H1 (cell line): ENCODE measurements around the gene CTIF. TPM values are rescaled to one million over a fixed set of nuclear protein-coding genes. Genes with fewer than 3 reads are reported as not detected.

Source experiments
- CTCF ChIA-PET: fragments of 300-600 bp; sonication (Branson Sonifier 250); formaldehyde crosslinking; loops from one replicate; lab custom pipeline; 2021; ENCODE audit not compliant: partially characterized antibody; lab: Charles Lee
- POLR2A ChIA-PET: fragments of 300-600 bp; sonication (Branson Sonifier 250); formaldehyde crosslinking; loops from one replicate; lab custom pipeline; 2021; ENCODE audit warnings: inconsistent platforms; ENCODE audit not compliant: partially characterized antibody; lab: Charles Lee
- DNase-seq, 2 experiments: peaks; one replicate each; pipeline versions ENCODE4 v3.0.0 to v3.0.0-alpha.2; 2010 to 2022; ENCODE audit warnings: low spot score in 2 of 2, low read depth in 1 of 2, mixed read lengths in 1 of 2
- FAIRE-seq: peaks from 2 replicates; lab custom pipeline; 2011; peaks lifted over from hg19 to GRCh38; lab: Jason Lieb, UNC
- H2AFZ ChIP-seq: 2 replicates; pipeline ENCODE4 v1.8.1; 2012; ENCODE audit warnings: low read length, inconsistent platforms
- H2AK5ac ChIP-seq: 2 replicates; pipeline ENCODE4 v1.6.1; 2013; ENCODE audit warnings: low read depth, low read length
- H2BK120ac ChIP-seq: replicated peaks from 2 replicates; pipeline ENCODE3; 2013; ENCODE audit warnings: low read depth, low read length, inconsistent platforms
- H2BK12ac ChIP-seq: 2 replicates; pipeline ENCODE4 v1.6.1; 2013; ENCODE audit warnings: low read depth, low read length
- H2BK15ac ChIP-seq: 2 replicates; pipeline ENCODE4 v1.6.1; 2013; ENCODE audit warnings: low read length
- H2BK20ac ChIP-seq: 2 replicates; pipeline ENCODE4 v1.6.1; 2013; ENCODE audit warnings: low read length
- H2BK5ac ChIP-seq: 2 replicates; pipeline ENCODE4 v1.6.1; 2013; ENCODE audit warnings: low read depth, low read length
- H3K14ac ChIP-seq: 2 replicates; pipeline ENCODE4 v1.6.1; 2013; ENCODE audit warnings: inconsistent platforms; ENCODE audit not compliant: insufficient read length
- H3K18ac ChIP-seq: 2 replicates; pipeline ENCODE4 v1.6.1; 2013; ENCODE audit warnings: low read length; ENCODE audit errors: extremely low read depth
- H3K23ac ChIP-seq: 2 replicates; pipeline ENCODE4 v1.6.1; 2013; ENCODE audit warnings: inconsistent platforms; ENCODE audit not compliant: insufficient read length
- H3K23me2 ChIP-seq: 2 replicates; pipeline ENCODE4 v1.6.1; 2013; ENCODE audit warnings: low read depth, low read length
- H3K27ac ChIP-seq: 2 replicates; pipeline ENCODE4 v1.6.1; 2011; ENCODE audit warnings: low read depth, low read length, inconsistent platforms
- H3K27me3 ChIP-seq, 4 experiments: replicated peaks in 1 of 4; 1 replicate in 1 of 4; 2 replicates in 3 of 4; pipeline versions ENCODE4 v1.6.1 to v1.8.1; 2011 to 2013; ENCODE audit warnings: low read length in 3 of 4, mild to moderate bottlenecking in 3 of 4, inconsistent platforms in 2 of 4, mixed read lengths in 2 of 4, moderate library complexity in 1 of 4; ENCODE audit not compliant: control insufficient read depth in 3 of 4, insufficient read depth in 3 of 4; ENCODE audit errors: extremely low read depth in 1 of 4
- H3K36me3 ChIP-seq, 4 experiments: 2 replicates each; pipeline versions ENCODE4 v1.6.1 to v1.8.1; 2011 to 2013; ENCODE audit warnings: mild to moderate bottlenecking in 4 of 4, low read length in 3 of 4, moderate library complexity in 2 of 4, control low read depth in 1 of 4, inconsistent platforms in 1 of 4; ENCODE audit not compliant: insufficient read depth in 4 of 4, control insufficient read depth in 2 of 4
- H3K4ac ChIP-seq: replicated peaks from 2 replicates; pipeline ENCODE3; 2013; ENCODE audit warnings: low read length, low read depth, mixed read lengths, inconsistent platforms; ENCODE audit not compliant: insufficient read length
- H3K4me1 ChIP-seq, 4 experiments: replicated peaks in 1 of 4; 1 replicate in 1 of 4; 2 replicates in 3 of 4; pipeline versions ENCODE4 v1.6.1 to v1.8.1; 2011 to 2013; ENCODE audit warnings: low read length in 3 of 4, inconsistent platforms in 2 of 4, mixed read lengths in 1 of 4; ENCODE audit not compliant: insufficient read depth in 4 of 4, control insufficient read depth in 3 of 4
- H3K4me2 ChIP-seq, 2 experiments: 2 replicates each; pipeline versions ENCODE4 v1.6.1 to v1.8.1; 2011 to 2013; ENCODE audit warnings: low read depth in 2 of 2, low read length in 2 of 2, control low read depth in 1 of 2, inconsistent platforms in 1 of 2, mild to moderate bottlenecking in 1 of 2; ENCODE audit not compliant: insufficient read depth in 1 of 2
- H3K4me3 ChIP-seq, 4 experiments: fragments of 200-600, 300-600 bp in 1 of 4; sonication (generic), shearing (Covaris generic), sonication (Bioruptor Twin) in 1 of 4; 2 replicates each; pipeline versions ENCODE4 v1.5.1 to v1.8.1; 2011 to 2016; ENCODE audit warnings: low read length in 4 of 4, low read depth in 3 of 4, control low read depth in 2 of 4, inconsistent platforms in 2 of 4, mild to moderate bottlenecking in 2 of 4, mixed read lengths in 1 of 4, moderate library complexity in 1 of 4; ENCODE audit not compliant: insufficient read depth in 2 of 4; ENCODE audit errors: extremely low read depth in 1 of 4
- H3K56ac ChIP-seq: replicated peaks from 2 replicates; pipeline ENCODE3; 2013; ENCODE audit warnings: low read depth, mild to moderate bottlenecking, mixed read lengths, low read length, inconsistent platforms; ENCODE audit not compliant: insufficient read length
- H3K79me1 ChIP-seq: 2 replicates; pipeline ENCODE4 v1.6.1; 2013; ENCODE audit warnings: low read depth, low read length, control low read depth
- H3K79me2 ChIP-seq, 2 experiments: 2 replicates each; pipeline versions ENCODE4 v1.6.1 to v1.8.1; 2012 to 2013; ENCODE audit warnings: low read length in 2 of 2, mild to moderate bottlenecking in 2 of 2, inconsistent platforms in 1 of 2; ENCODE audit not compliant: insufficient read depth in 2 of 2, control insufficient read depth in 1 of 2
- H3K9ac ChIP-seq, 4 experiments: replicated peaks in 1 of 4; 1 replicate in 1 of 4; 2 replicates in 3 of 4; pipeline versions ENCODE4 v1.6.1 to v1.8.1; 2011 to 2013; ENCODE audit warnings: low read depth in 3 of 4, low read length in 3 of 4, control low read depth in 2 of 4, mild to moderate bottlenecking in 2 of 4, moderate library complexity in 2 of 4, inconsistent platforms in 1 of 4; ENCODE audit errors: extremely low read depth in 1 of 4
- H3K9me3 ChIP-seq, 2 experiments: 2 replicates each; pipeline versions ENCODE4 v1.6.1 to v1.8.1; 2012 to 2013; ENCODE audit warnings: mild to moderate bottlenecking in 2 of 2, moderate library complexity in 2 of 2, control low read depth in 1 of 2, inconsistent platforms in 1 of 2, low read depth in 1 of 2, low read length in 1 of 2, mixed read lengths in 1 of 2; ENCODE audit not compliant: insufficient read depth in 2 of 2
- H4K20me1 ChIP-seq, 2 experiments: replicated peaks in 1 of 2; 2 replicates each; pipeline versions ENCODE3 to v1.8.1; 2011 to 2013; ENCODE audit warnings: inconsistent platforms in 2 of 2, low read length in 2 of 2, mild to moderate bottlenecking in 1 of 2; ENCODE audit not compliant: insufficient read depth in 2 of 2, control insufficient read depth in 1 of 2
- H4K5ac ChIP-seq: 2 replicates; pipeline ENCODE4 v1.6.1; 2013; ENCODE audit warnings: low read length, low read depth, mixed read lengths, inconsistent platforms; ENCODE audit not compliant: insufficient read length
- H4K8ac ChIP-seq: 2 replicates; pipeline ENCODE4 v1.8.0; 2013; ENCODE audit warnings: mild to moderate bottlenecking, moderate library complexity, low read length, inconsistent platforms; ENCODE audit not compliant: insufficient read depth; ENCODE audit errors: extremely low read depth
- H4K91ac ChIP-seq: replicated peaks from 2 replicates; pipeline ENCODE3; 2013; ENCODE audit warnings: low read length, mixed read lengths, inconsistent platforms; ENCODE audit not compliant: insufficient read length
- BACH1 ChIP-seq: IDR thresholded peaks from 2 replicates; pipeline ENCODE4 v1.6.1; 2012; ENCODE audit warnings: low read length, improper control_type of control experiment
- CHD2 ChIP-seq: IDR thresholded peaks from 2 replicates; pipeline ENCODE4 v1.6.1; 2012; ENCODE audit warnings: low read length, improper control_type of control experiment
- CTBP2 ChIP-seq: IDR thresholded peaks from 2 replicates; pipeline ENCODE4 v1.7.0; 2011; ENCODE audit warnings: borderline replicate concordance, mild to moderate bottlenecking, moderate library complexity, mixed read lengths, low read length; ENCODE audit not compliant: insufficient read depth, insufficient read length
- EGR1 ChIP-seq: IDR thresholded peaks from 2 replicates; pipeline ENCODE4 v1.6.1; 2011; ENCODE audit warnings: low read depth, low read length, borderline replicate concordance
- EZH2 ChIP-seq: fragments of 200-600 bp; sonication (generic); IDR thresholded peaks from 2 replicates; pipeline ENCODE4 v1.7.1; 2012; ENCODE audit warnings: low read depth, mild to moderate bottlenecking, moderate library complexity, low read length, inconsistent platforms; ENCODE audit not compliant: severe bottlenecking
- SUZ12 ChIP-seq: fragments of 200-600 bp; sonication (generic); IDR thresholded peaks from 2 replicates; pipeline ENCODE4 v1.6.1; 2012; ENCODE audit warnings: mild to moderate bottlenecking, inconsistent platforms, low read length, moderate library complexity, mixed read lengths
- TEAD4 ChIP-seq: IDR thresholded peaks from 2 replicates; pipeline ENCODE4 v1.6.1; 2012; ENCODE audit warnings: low read depth, low read length, inconsistent platforms, mixed read lengths
- ZNF274 ChIP-seq: IDR thresholded peaks from 2 replicates; pipeline ENCODE4 v1.7.0; 2012; ENCODE audit warnings: low read length, borderline replicate concordance; ENCODE audit errors: extremely low read depth
- WGBS, 2 experiments: shearing (Covaris generic) in 1 of 2; methylation state at CpG; one replicate each; pipeline versions ENCODE4 v1.1.6 to v1.1.7; 2013 to 2015; ENCODE audit warnings: low lambda C conversion rate in 2 of 2, mixed read lengths in 2 of 2, inconsistent platforms in 1 of 2, low coverage in 1 of 2, missing lambda C conversion rate in 1 of 2; ENCODE audit not compliant: insufficient replicate concordance in 2 of 2, insufficient coverage in 1 of 2, insufficient read length in 1 of 2; ENCODE audit errors: extremely low coverage in 1 of 2, missing lambda C conversion rate in 1 of 2; 5-methylcytosine and 5-hydroxymethylcytosine counted together
- polyA plus RNA-seq, 7 experiments: library from polyadenylated mRNA; depleted of rRNA in 3 of 7; stranded (reverse) in 5 of 7; unstranded in 2 of 7; fragments of >200 nt in 5 of 7; fragments of 200-250 nt in 2 of 7; gene quantifications; 1 replicate in 5 of 7; 2 replicates in 1 of 7; 4 replicates in 1 of 7; pipeline versions ENCODE4 v1.2.1 to v1.2.3, GENCODE V29; 2011 to 2013; ENCODE audit warnings: missing spikeins in 2 of 7, mixed read lengths in 2 of 7
- total RNA-seq: library from RNA; stranded (reverse); fragmentation: NEBNext Ultra II Directional; extraction: Animal tissue kit (Norgen Biotek cat#: 25700); gene quantifications from 2 replicates; pipeline ENCODE4 v1.2.1, GENCODE V29; 2021
- TF ChIP-seq, protein P1 (sequence below): IDR thresholded peaks from 2 replicates; pipeline ENCODE4 v1.6.1; 2011; ENCODE audit warnings: low read length, improper control_type of control experiment
- TF ChIP-seq, protein P2 (sequence below): IDR thresholded peaks from 2 replicates; pipeline ENCODE4 v1.6.1; 2012; ENCODE audit warnings: low read length, inconsistent platforms

Gene CTIF
- total and polyA plus RNA-seq, 2 of the 8 experiments (the other 6 are each of a cell fraction or from before 2014, with no cell fraction given), result 9.0 to 17.8 TPM

DNA sequence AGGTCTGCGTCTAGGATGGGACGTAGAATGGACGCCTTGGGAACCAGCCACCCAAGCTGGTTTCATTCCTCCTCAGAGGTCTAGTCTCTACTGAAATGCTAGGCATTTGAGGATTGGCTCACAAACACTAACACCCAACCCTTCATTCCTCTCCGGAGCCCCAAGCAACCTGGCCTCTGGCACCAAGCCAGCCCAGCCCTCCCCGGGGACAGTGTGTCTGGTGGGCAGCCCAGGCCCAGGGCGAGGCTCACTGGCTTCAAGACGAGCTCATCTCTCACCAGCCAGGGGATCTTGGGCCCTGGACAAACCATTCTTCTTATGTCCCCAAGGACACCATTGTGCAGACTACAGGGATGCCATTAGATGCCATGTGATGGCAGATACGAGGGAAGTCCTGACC, 182.5 kb downstream of the CTIF start:
- Histone ChIP-seq H4K20me1 (no peaks in the 10 kb centered on the region), H3K79me2 (no peaks in the 10 kb centered on the region), H2BK15ac (no peak overlapping the region), H3K27me3 (no peaks in the 10 kb centered on the region), H3K18ac (no peak overlapping the region), H3K4me1 (no peaks in the 10 kb centered on the region), H3K4me2 (no peak overlapping the region), H2AK5ac (no peak overlapping the region), H2BK20ac (no peak overlapping the region), H3K9me3 (no peaks in the 10 kb centered on the region), H3K56ac (no peak overlapping the region), H3K9ac (no peak overlapping the region), H3K36me3 (no peaks in the 10 kb centered on the region), H3K14ac (no peak overlapping the region), H2BK5ac (no peak overlapping the region), H4K5ac (no peak overlapping the region), H2BK120ac (no peak overlapping the region), H3K27ac (no peak overlapping the region), H2BK12ac (no peak overlapping the region), H3K4ac (no peak overlapping the region), H2AFZ (no peak overlapping the region), H3K23me2 (no peaks in the 10 kb centered on the region), H3K79me1 (no peaks in the 10 kb centered on the region), H4K91ac (no peak overlapping the region), H3K23ac (no peak overlapping the region), H3K4me3 (no peak overlapping the region), H4K8ac (no peak overlapping the region)
- FAIRE-seq, result no peak
- 80% methylated on average over 8 of the region's 8 CpGs; no CpG with 5 or more reads in 1 of the 2 experiments for WGBS, 2 experiments
- ChIA-PET POLR2A (no interaction called here), CTCF (interaction anchor here (0.8 to 2.7 kb wide), 4 partner anchors 9 to 138 kb away, joined by 3 to 11 read pairs (median 4); no protein-coding TSS in a partner anchor)
- DNase-seq, result no peak
- TF ChIP-seq, protein P1, sequence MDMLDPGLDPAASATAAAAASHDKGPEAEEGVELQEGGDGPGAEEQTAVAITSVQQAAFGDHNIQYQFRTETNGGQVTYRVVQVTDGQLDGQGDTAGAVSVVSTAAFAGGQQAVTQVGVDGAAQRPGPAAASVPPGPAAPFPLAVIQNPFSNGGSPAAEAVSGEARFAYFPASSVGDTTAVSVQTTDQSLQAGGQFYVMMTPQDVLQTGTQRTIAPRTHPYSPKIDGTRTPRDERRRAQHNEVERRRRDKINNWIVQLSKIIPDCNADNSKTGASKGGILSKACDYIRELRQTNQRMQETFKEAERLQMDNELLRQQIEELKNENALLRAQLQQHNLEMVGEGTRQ, result no peak
- no peak for TF ChIP-seq CTBP2
- TF ChIP-seq, protein P2, sequence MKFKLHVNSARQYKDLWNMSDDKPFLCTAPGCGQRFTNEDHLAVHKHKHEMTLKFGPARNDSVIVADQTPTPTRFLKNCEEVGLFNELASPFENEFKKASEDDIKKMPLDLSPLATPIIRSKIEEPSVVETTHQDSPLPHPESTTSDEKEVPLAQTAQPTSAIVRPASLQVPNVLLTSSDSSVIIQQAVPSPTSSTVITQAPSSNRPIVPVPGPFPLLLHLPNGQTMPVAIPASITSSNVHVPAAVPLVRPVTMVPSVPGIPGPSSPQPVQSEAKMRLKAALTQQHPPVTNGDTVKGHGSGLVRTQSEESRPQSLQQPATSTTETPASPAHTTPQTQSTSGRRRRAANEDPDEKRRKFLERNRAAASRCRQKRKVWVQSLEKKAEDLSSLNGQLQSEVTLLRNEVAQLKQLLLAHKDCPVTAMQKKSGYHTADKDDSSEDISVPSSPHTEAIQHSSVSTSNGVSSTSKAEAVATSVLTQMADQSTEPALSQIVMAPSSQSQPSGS, result no peak
- no peak for TF ChIP-seq BACH1
- TF ChIP-seq TEAD4, result no peak
- no peak for TF ChIP-seq ZNF274
- no peak for TF ChIP-seq CHD2
- no peak for TF ChIP-seq EGR1
- no peak for TF ChIP-seq SUZ12
- no peak for TF ChIP-seq EZH2
